Measurements from ENCODE around the gene TMC7.

- no peak for TF ChIP-seq CTCF (IDR thresholded peaks at IDR 0.05)
- no peak for TF ChIP-seq EP300 (IDR thresholded peaks at IDR 0.05)
- no peak for TF ChIP-seq POLR2A (IDR thresholded peaks at IDR 0.05)
- no peak for TF ChIP-seq POLR2AphosphoS5 (IDR thresholded peaks at IDR 0.05)
These were observed 90.1 kb downstream of the TMC7 start for GRCh38 chr16:19073863-19074262.
